Natural killer cell (primary cell): ENCODE results near the gene KCNMB3. TPM values are rescaled to one million over a fixed set of nuclear protein-coding genes. Genes with fewer than 3 reads are reported as not detected.

Experiments
- ATAC-seq, 3 donors: fragments of 150-1000 bp in 2 of 3; fragments of 200-7000 bp in 1 of 3; cut with Tn5 transposase; 1 replicate in 1 of 3; 2 replicates in 2 of 3; pipeline ENCODE4 v1.10.0; 2021; ENCODE audit warnings: mild to moderate bottlenecking in 2 of 3, moderate library complexity in 2 of 3
- DNase-seq, 2 donors: peaks; one replicate each; pipeline versions ENCODE4 v3.0.0 to v3.0.0-alpha.2; 2013 to 2021; ENCODE audit warnings: mixed read lengths in 1 of 2
- H3K27ac ChIP-seq: one replicate; pipeline ENCODE4 v1.5.1; 2013; ENCODE audit warnings: mild to moderate bottlenecking, low read length
- H3K27me3 ChIP-seq: one replicate; pipeline ENCODE4 v1.6.1; 2013; ENCODE audit warnings: low read length; ENCODE audit not compliant: control insufficient read depth, insufficient read depth
- H3K36me3 ChIP-seq: one replicate; pipeline ENCODE4 v1.6.1; 2013; ENCODE audit warnings: low read length; ENCODE audit not compliant: control insufficient read depth, insufficient read depth
- H3K4me1 ChIP-seq: one replicate; pipeline ENCODE4 v1.6.1; 2013; ENCODE audit warnings: low read length; ENCODE audit not compliant: control insufficient read depth, insufficient read depth
- H3K4me3 ChIP-seq: one replicate; pipeline ENCODE4 v1.5.1; 2013; ENCODE audit warnings: low read length
- H3K9me3 ChIP-seq: one replicate; pipeline ENCODE4 v1.6.1; 2013; ENCODE audit warnings: low read length; ENCODE audit not compliant: control insufficient read depth, insufficient read depth
- H3K27ac Mint-ChIP-seq, 2 donors: one replicate each; pipeline ENCODE4 v1.8.0; 2022; ENCODE audit warnings: mild to moderate bottlenecking in 2 of 2, mixed read lengths in 2 of 2, moderate library complexity in 1 of 2
- H3K27me3 Mint-ChIP-seq, 2 donors: one replicate each; pipeline ENCODE4 v1.8.0; 2022; ENCODE audit warnings: low read depth in 2 of 2, mixed read lengths in 2 of 2
- H3K36me3 Mint-ChIP-seq: one replicate; pipeline ENCODE4 v1.8.0; 2022; ENCODE audit warnings: mixed read lengths
- H3K4me1 Mint-ChIP-seq, 2 donors: one replicate each; pipeline ENCODE4 v1.8.0; 2022; ENCODE audit warnings: mixed read lengths in 2 of 2
- H3K4me3 Mint-ChIP-seq: one replicate; pipeline ENCODE4 v1.8.0; 2022; ENCODE audit warnings: mild to moderate bottlenecking, moderate library complexity, mixed read lengths
- H3K9me3 Mint-ChIP-seq, 2 donors: one replicate each; pipeline ENCODE4 v1.8.0; 2022; ENCODE audit warnings: mixed read lengths in 2 of 2
- CTCF ChIP-seq: fragments of 200-600 bp; IDR thresholded peaks from one replicate; pipeline ENCODE4 v1.8.0; 2022; ENCODE audit warnings: antibody characterized with exemption
- WGBS: methylation state at CpG from one replicate; pipeline ENCODE4 v1.1.7; 2013; ENCODE audit warnings: missing lambda C conversion rate; ENCODE audit not compliant: insufficient coverage; 5-methylcytosine and 5-hydroxymethylcytosine counted together
- intact Hi-C: fragments of 100-400 bp; cut with micrococcal nuclease; formaldehyde crosslinking; loops from one replicate; pipeline ENCODE4 v1.14.2; 2022
- total RNA-seq, 4 donors: library from RNA; stranded (reverse); fragments of 120-200 nt in 1 of 4; gene quantifications; one replicate each; pipeline versions ENCODE4 v1.2.3 to v1.2.4, GENCODE V29; 2013 to 2022

The KCNMB3 gene
- 1 to 10 TPM; 1.3 to 1.8 (median 1.4) TPM for total RNA-seq
- total RNA-seq (2013), result 2.1 TPM

- WGBS, result 91% methylated on average over 6 of the region's 6 CpGs
- Histone ChIP-seq H3K9me3 (no peaks in the 10 kb centered on the region), H3K4me1 (no peaks in the 10 kb centered on the region), H3K4me3 (no peak within 1 kb of the TSS), H3K36me3 (no peaks in the 10 kb centered on the region), H3K27me3 (no peaks in the 10 kb centered on the region), H3K27ac (no peak within 1 kb of the TSS)
- Mint-ChIP-seq H3K4me3 (no peak within 1 kb of the TSS), H3K9me3 (peaks cover 0 to 2% of the 10 kb centered on the region in 2 donors), H3K36me3 (peaks cover 5% of the 10 kb centered on the region), H3K4me1 (peaks cover 0 to 6% of the 10 kb centered on the region in 2 donors), H3K27ac (no peak within 1 kb of the TSS), H3K27me3 (no peaks in the 10 kb centered on the region)
- TF ChIP-seq CTCF, result no peak
- intact Hi-C loops, result no loop called here
- no peak for ATAC-seq
- DNase-seq, result no peak
Measured at GRCh38 chr3:179250803-179251476, at the start of gene KCNMB3. Gene KCNMB3 (minus strand): TSS chr3:179251114. CDS start chr3:179250990, 124 bp downstream.

- Mint-ChIP-seq H3K27ac (no peak overlapping the region), H3K4me3 (no peak overlapping the region), H3K9me3 (no peaks in the 10 kb centered on the region), H3K27me3 (peaks cover 12 to 37% of the 10 kb centered on the region in 2 donors), H3K36me3 (no peaks in the 10 kb centered on the region), H3K4me1 (no peaks in the 10 kb centered on the region)
- Histone ChIP-seq H3K4me1 (no peaks in the 10 kb centered on the region), H3K27ac (no peak overlapping the region), H3K36me3 (no peaks in the 10 kb centered on the region), H3K4me3 (no peak overlapping the region), H3K9me3 (no peaks in the 10 kb centered on the region), H3K27me3 (no peaks in the 10 kb centered on the region)
- no peak for TF ChIP-seq CTCF
- DNase-seq (no peak), ATAC-seq (no peak)
- intact Hi-C loops, result no loop called here
- 93% methylated on average over 5 of the region's 5 CpGs for WGBS
Measured at GRCh38 chr3:179299999-179300613, 49.2 kb upstream of the KCNMB3 start.

- Mint-ChIP-seq H3K36me3 (no peaks in the 10 kb centered on the region), H3K9me3 (no peaks in the 10 kb centered on the region), H3K4me3 (no peak overlapping the region), H3K27ac (no peak overlapping the region), H3K27me3 (peaks cover 12 to 34% of the 10 kb centered on the region in 2 donors), H3K4me1 (no peaks in the 10 kb centered on the region)
- TF ChIP-seq CTCF, result no peak
- WGBS, result no CpG with 5 or more reads among the region's 2 CpGs
- no peaks in the 10 kb centered on the region for H3K27me3 ChIP-seq
- intact Hi-C loops, result no loop called here
- no peak overlapping the region for H3K27ac ChIP-seq
- no peak overlapping the region for H3K4me3 ChIP-seq
- H3K4me1 ChIP-seq, result no peaks in the 10 kb centered on the region
- DNase-seq, result no peak
- H3K9me3 ChIP-seq, result no peaks in the 10 kb centered on the region
- no peaks in the 10 kb centered on the region for H3K36me3 ChIP-seq
- no peak for ATAC-seq
Measured at GRCh38 chr3:179299316-179299715, 48.4 kb upstream of the KCNMB3 start.
